Measurements from ENCODE around the gene ADK. TPM values are rescaled to one million over a fixed set of nuclear protein-coding genes. Genes with fewer than 3 reads are reported as not detected.

Gene ADK
- total and polyA plus RNA-seq, 2 of the 13 experiments (the other 11 are each of a cell fraction or from before 2014, with no cell fraction given), result 48.6 to 79.1 TPM

DNA sequence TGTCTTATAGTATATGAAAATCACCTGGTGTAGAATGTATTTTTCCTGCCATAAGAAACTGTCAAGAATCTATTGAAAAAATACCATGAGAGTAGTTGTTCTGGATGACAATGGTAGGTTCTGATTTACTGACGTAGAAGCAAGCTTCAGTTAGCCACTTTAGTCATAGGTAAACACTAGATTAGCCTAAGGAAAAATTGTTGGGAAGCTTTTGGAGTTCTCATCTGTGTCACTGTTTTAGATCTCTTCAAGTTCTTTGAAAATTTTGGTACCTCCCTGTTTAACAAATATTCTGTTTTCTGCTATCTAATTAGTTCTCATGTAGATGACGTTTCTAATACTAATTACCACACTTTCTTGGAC is 131.8 kb downstream of the ADK start:
- TF ChIP-seq SMARCC2 (IDR thresholded peaks at IDR 0.05) (no peak), ZNF121 (CRISPR knock-in tag; IDR thresholded peaks at IDR 0.05) (no peak), MEF2D (CRISPR knock-in tag; IDR thresholded peaks at IDR 0.05) (no peak), SIN3B (IDR thresholded peaks at IDR 0.05; ENCODE audit: low read length) (no peak), TAF1 (CRISPR knock-in tag; IDR thresholded peaks at IDR 0.05) (no peak)
- CTCF ChIA-PET (ENCODE audit: low intra/inter-chr PET ratio, low total read pairs), result no interaction called here
- no peak for ATAC-seq
- POLR2A ChIA-PET, result no interaction called here
- BruUV-seq (replicated peaks), result no TSS peak
- FAIRE-seq, result no peak
- H3K4me2 ChIP-seq (ENCODE audit: low read depth, low read length), result no peak overlapping the region
- no peak overlapping the region for H3K4me3 ChIP-seq (replicated peaks in 1 of 3; ENCODE audit: insufficient read depth in 1 of 3, low read depth in 2 of 3, low read length in 3 of 3)
- DNase-seq (ENCODE audit: low spot score), result no peak
- H3K79me2 ChIP-seq (ENCODE audit: insufficient read depth, low read length), result peaks cover 7% of the 10 kb centered on the region
- no peaks in the 10 kb centered on the region for H4K20me1 ChIP-seq (ENCODE audit: insufficient read depth, low read length)
- intact Hi-C loops (cut with micrococcal nuclease; ENCODE audit: unreplicated experiment), result no loop called here
- 97% methylated on average over 2 of the region's 2 CpGs for WGBS (ENCODE audit: low lambda C conversion rate)
- no peak overlapping the region for H2AFZ ChIP-seq (ENCODE audit: low read length)
- no peak overlapping the region for H3K27ac ChIP-seq (ENCODE audit: extremely low read length, insufficient read depth, low read length)
- no peaks in the 10 kb centered on the region; a peak in 1 of 5 replicates for H3K36me3 ChIP-seq (replicated peaks in 1 of 2; ENCODE audit: control insufficient read depth in 1 of 2, insufficient read depth in 2 of 2, low read length in 2 of 2)
- in situ Hi-C loops (cut with HindIII; ENCODE audit: extremely low pct_ligation_motif_present, low pct_unique_long_range_greater_than_20kb), result no loop called here
- no peaks in the 10 kb centered on the region for H3K27me3 ChIP-seq (ENCODE audit: control insufficient read depth in 1 of 2, insufficient read depth in 2 of 2, low read length in 2 of 2)
- H3K4me1 ChIP-seq (ENCODE audit: insufficient read depth, low read length), result peaks cover 7% of the 10 kb centered on the region; the same call in 1 of the 2 replicates
- H3K9me3 ChIP-seq (ENCODE audit: low read length), result no peaks in the 10 kb centered on the region
- H3K9ac ChIP-seq (ENCODE audit: insufficient read depth, low read depth, low read length), result no peak overlapping the region

- no peak overlapping the region for H3K4me2 ChIP-seq (ENCODE audit: low read depth, low read length)
- BruUV-seq (replicated peaks), result no TSS peak
- intact Hi-C loops (cut with micrococcal nuclease; ENCODE audit: unreplicated experiment) (no loop called here), in situ Hi-C loops (cut with HindIII; ENCODE audit: extremely low pct_ligation_motif_present, low pct_unique_long_range_greater_than_20kb) (no loop called here)
- WGBS (ENCODE audit: low lambda C conversion rate), result 96% methylated on average over 3 of the region's 3 CpGs
- POLR2A ChIA-PET, result no interaction called here
- H3K9ac ChIP-seq (ENCODE audit: insufficient read depth, low read depth, low read length), result no peak overlapping the region
- CTCF ChIA-PET (ENCODE audit: low intra/inter-chr PET ratio, low total read pairs), result no interaction called here
- ATAC-seq, result no peak
- no peak overlapping the region for H3K27ac ChIP-seq (ENCODE audit: extremely low read length, insufficient read depth, low read length)
- H3K27me3 ChIP-seq (ENCODE audit: control insufficient read depth in 1 of 2, insufficient read depth in 2 of 2, low read length in 2 of 2), result no peaks in the 10 kb centered on the region
- no peaks in the 10 kb centered on the region for H4K20me1 ChIP-seq (ENCODE audit: insufficient read depth, low read length)
- no peaks in the 10 kb centered on the region for H3K9me3 ChIP-seq (ENCODE audit: low read length)
- no peaks in the 10 kb centered on the region for H3K79me2 ChIP-seq (ENCODE audit: insufficient read depth, low read length)
- H3K4me1 ChIP-seq (ENCODE audit: insufficient read depth, low read length), result no peaks in the 10 kb centered on the region
- FAIRE-seq, result no peak
- H3K36me3 ChIP-seq (replicated peaks in 1 of 2; ENCODE audit: control insufficient read depth in 1 of 2, insufficient read depth in 2 of 2, low read length in 2 of 2), result no peaks in the 10 kb centered on the region; a peak in 1 of 5 replicates
- no peak for DNase-seq (ENCODE audit: low spot score)
- H3K4me3 ChIP-seq (replicated peaks in 1 of 3; ENCODE audit: insufficient read depth in 1 of 3, low read depth in 2 of 3, low read length in 3 of 3), result no peak overlapping the region
- no peak overlapping the region for H2AFZ ChIP-seq (ENCODE audit: low read length)
- TF ChIP-seq, protein P1, sequence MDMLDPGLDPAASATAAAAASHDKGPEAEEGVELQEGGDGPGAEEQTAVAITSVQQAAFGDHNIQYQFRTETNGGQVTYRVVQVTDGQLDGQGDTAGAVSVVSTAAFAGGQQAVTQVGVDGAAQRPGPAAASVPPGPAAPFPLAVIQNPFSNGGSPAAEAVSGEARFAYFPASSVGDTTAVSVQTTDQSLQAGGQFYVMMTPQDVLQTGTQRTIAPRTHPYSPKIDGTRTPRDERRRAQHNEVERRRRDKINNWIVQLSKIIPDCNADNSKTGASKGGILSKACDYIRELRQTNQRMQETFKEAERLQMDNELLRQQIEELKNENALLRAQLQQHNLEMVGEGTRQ (IDR thresholded peaks at IDR 0.05; ENCODE audit: low read depth, low read length), result no peak
- TF ChIP-seq, protein P1 (CRISPR knock-in tag; IDR thresholded peaks at IDR 0.05; ENCODE audit: borderline replicate concordance), result no peak
- no peak for TF ChIP-seq SMAD1 (CRISPR knock-in tag; IDR thresholded peaks at IDR 0.05; ENCODE audit: borderline replicate concordance, low read depth)
- TF ChIP-seq NFYB (CRISPR knock-in tag; IDR thresholded peaks at IDR 0.05), result no peak
- TF ChIP-seq MXD1 (CRISPR knock-in tag; IDR thresholded peaks at IDR 0.05), result no peak
- TF ChIP-seq ZNF788 (CRISPR knock-in tag; IDR thresholded peaks at IDR 0.05; ENCODE audit: borderline replicate concordance), result no peak
- TF ChIP-seq REL (CRISPR knock-in tag; conservative IDR thresholded peaks at IDR 0.05), result no peak
- no peak for TF ChIP-seq PPARG (CRISPR knock-in tag; conservative IDR thresholded peaks at IDR 0.05)
- TF ChIP-seq MTA1 (CRISPR knock-in tag; IDR thresholded peaks at IDR 0.05; ENCODE audit: borderline replicate concordance), result no peak
- no peak for TF ChIP-seq PATZ1 (CRISPR knock-in tag; IDR thresholded peaks at IDR 0.05)
- TF ChIP-seq TMF1 (CRISPR knock-in tag; IDR thresholded peaks at IDR 0.05; ENCODE audit: low read depth), result no peak
- TF ChIP-seq ZNF12 (CRISPR knock-in tag; IDR thresholded peaks at IDR 0.05), result no peak
Observed at GRCh38 chr10:74289188-74289587, 138.2 kb downstream of the ADK start.
